Left lung (tissue), 10 donors: ENCODE results near the gene POLR2F. TPM values are rescaled to one million over a fixed set of nuclear protein-coding genes. Genes with fewer than 3 reads are reported as not detected.
A peak's percentile ranks its signal among the peaks of the same experiment; 100 is the strongest.

Experiments
- ATAC-seq: fragments of 200-7000 bp; cut with Tn5 transposase; one replicate; pipeline ENCODE4 v1.9.1; 2020; ENCODE audit warnings: moderate library complexity
- DNase-seq, 4 donors: peaks; one replicate each; pipeline ENCODE4 v3.0.0-alpha.2; 2013 to 2020
- H3K27ac ChIP-seq, 2 donors: fragments of 200-600 bp; sonication (generic) in 1 of 2; one replicate each; pipeline versions ENCODE4 v1.5.0 to v1.8.0; 2020 to 2021
- H3K27me3 ChIP-seq, 2 donors: fragments of 200-600 bp; sonication (generic) in 1 of 2; one replicate each; pipeline versions ENCODE4 v1.5.0 to v1.8.0; 2020 to 2021
- H3K36me3 ChIP-seq, 2 donors: fragments of 200-600 bp; sonication (generic) in 1 of 2; one replicate each; pipeline versions ENCODE4 v1.5.0 to v1.8.0; 2020 to 2021
- H3K4me1 ChIP-seq, 2 donors: fragments of 200-600 bp; one replicate each; pipeline ENCODE4 v1.8.0; 2021
- H3K4me3 ChIP-seq, 2 donors: fragments of 200-600 bp; sonication (generic) in 1 of 2; one replicate each; pipeline versions ENCODE4 v1.5.0 to v1.8.0; 2020 to 2021; ENCODE audit warnings: mild to moderate bottlenecking in 1 of 2
- H3K9me3 ChIP-seq, 2 donors: fragments of 200-600 bp; sonication (generic) in 1 of 2; one replicate each; pipeline versions ENCODE4 v1.5.0 to v1.8.0; 2020 to 2021
- CTCF ChIP-seq, 2 donors: fragments of 200-600 bp; sonication (generic) in 1 of 2; IDR thresholded peaks; one replicate each; pipeline versions ENCODE4 v1.5.0 to v1.8.0; 2021; ENCODE audit warnings: antibody characterized with exemption in 2 of 2
- intact Hi-C, 2 donors: fragments of 100-400 bp; cut with DNase I; formaldehyde crosslinking; loops; one replicate each; pipeline versions ENCODE4 v1.11.2 to v1.14.2; 2022
- polyA plus RNA-seq, 6 donors: library from polyadenylated mRNA; unstranded; fragments of 120-200 nt; gene quantifications; one replicate each; pipeline ENCODE4 v1.2.1, GENCODE V29; 2013; ENCODE audit not compliant: insufficient read length in 6 of 6
- total RNA-seq, 2 donors: library from RNA; stranded (reverse); fragmentation: NEBNext Ultra II Directional; extraction: Animal tissue kit (Norgen Biotek cat#: 25700); gene quantifications; one replicate each; pipeline ENCODE4 v1.2.1, GENCODE V29; 2021
- donor health status: DM: no; HTN: yes; CAD: no.
- donor health status: DM: no; HTN: no; CAD: no.

POLR2F gene
- total and polyA plus RNA-seq, 8 donors, result 49.2 to 66.0 (median 60.2) TPM

DNA sequence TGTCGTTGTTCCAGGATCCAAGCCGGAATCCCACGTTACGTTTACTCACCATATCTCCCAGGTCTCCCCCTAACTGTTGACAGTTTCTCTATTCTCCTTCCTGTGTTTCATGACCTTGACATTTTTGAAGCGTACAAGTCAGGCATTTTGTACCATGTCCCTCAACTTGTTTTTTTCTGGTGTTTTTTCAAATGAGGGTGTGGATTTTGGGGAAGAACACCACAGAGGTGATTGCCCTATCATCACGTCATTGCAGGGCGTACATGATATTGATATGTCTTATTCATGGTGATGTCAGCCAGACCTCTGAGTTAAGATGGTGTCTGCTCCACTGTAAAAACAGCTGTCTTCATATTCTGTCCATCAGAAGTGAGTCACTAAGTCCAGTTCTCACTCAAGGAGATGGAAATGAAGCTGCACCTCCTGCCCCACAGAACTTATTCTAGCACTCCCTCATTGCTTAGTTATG, 59.1 kb downstream of the POLR2F start:
- H3K27me3 ChIP-seq, result no peaks in the 10 kb centered on the region
- no peaks in the 10 kb centered on the region for H3K36me3 ChIP-seq
- no peaks in the 10 kb centered on the region for H3K9me3 ChIP-seq
- peaks cover 7 to 11% of the 10 kb centered on the region in 2 donors for H3K4me1 ChIP-seq
- intact Hi-C loops, result no loop called here
- H3K4me3 ChIP-seq, result no peak overlapping the region
- no peak for TF ChIP-seq CTCF (IDR thresholded peaks at IDR 0.05)
- no peak for DNase-seq
- ATAC-seq, result no peak
- no peak overlapping the region for H3K27ac ChIP-seq

DNA sequence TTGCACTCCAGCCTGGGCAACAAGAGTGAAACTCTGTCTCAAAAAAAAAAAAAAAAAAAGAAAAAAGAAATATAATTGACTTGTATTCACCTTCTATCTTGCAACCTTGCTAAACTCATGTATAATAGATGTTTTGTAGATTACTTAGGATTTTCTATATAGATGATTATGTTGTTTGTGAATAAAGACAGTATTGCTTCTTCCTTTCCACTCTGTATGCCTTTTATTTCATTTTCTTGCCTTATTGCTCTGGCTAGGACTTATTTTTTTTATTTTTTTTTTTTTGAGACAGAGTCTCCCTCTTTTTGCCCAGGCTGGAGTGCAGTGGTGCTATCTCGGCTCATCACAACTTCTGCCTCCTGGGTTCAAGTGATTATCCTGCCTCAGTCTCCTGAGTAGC, 60.6 kb downstream of the POLR2F start:
- Histone ChIP-seq H3K27me3 (no peaks in the 10 kb centered on the region), H3K4me1 (peaks cover 7 to 14% of the 10 kb centered on the region in 2 donors), H3K27ac (no peak overlapping the region), H3K9me3 (no peaks in the 10 kb centered on the region), H3K36me3 (no peaks in the 10 kb centered on the region), H3K4me3 (no peak overlapping the region)
- ATAC-seq, result no peak
- no peak for TF ChIP-seq CTCF (IDR thresholded peaks at IDR 0.05)
- DNase-seq, result no peak
- intact Hi-C loops, result no loop called here

- Histone ChIP-seq H3K27me3 (no peaks in the 10 kb centered on the region), H3K36me3 (no peaks in the 10 kb centered on the region), H3K9me3 (no peaks in the 10 kb centered on the region), H3K4me3 (no peak overlapping the region), H3K27ac (peak overlapping the region; percentile 42 to 60), H3K4me1 (peaks cover 7 to 14% of the 10 kb centered on the region in 2 donors)
- no peak for TF ChIP-seq CTCF (IDR thresholded peaks at IDR 0.05)
- DNase-seq (peak in 2 of 4 donors; percentile 42 to 76), ATAC-seq (peak; percentile 47)
- intact Hi-C loops, result no loop called here
These were observed 63.0 kb downstream of the POLR2F start for GRCh38 chr22:38016182-38017151.

DNA sequence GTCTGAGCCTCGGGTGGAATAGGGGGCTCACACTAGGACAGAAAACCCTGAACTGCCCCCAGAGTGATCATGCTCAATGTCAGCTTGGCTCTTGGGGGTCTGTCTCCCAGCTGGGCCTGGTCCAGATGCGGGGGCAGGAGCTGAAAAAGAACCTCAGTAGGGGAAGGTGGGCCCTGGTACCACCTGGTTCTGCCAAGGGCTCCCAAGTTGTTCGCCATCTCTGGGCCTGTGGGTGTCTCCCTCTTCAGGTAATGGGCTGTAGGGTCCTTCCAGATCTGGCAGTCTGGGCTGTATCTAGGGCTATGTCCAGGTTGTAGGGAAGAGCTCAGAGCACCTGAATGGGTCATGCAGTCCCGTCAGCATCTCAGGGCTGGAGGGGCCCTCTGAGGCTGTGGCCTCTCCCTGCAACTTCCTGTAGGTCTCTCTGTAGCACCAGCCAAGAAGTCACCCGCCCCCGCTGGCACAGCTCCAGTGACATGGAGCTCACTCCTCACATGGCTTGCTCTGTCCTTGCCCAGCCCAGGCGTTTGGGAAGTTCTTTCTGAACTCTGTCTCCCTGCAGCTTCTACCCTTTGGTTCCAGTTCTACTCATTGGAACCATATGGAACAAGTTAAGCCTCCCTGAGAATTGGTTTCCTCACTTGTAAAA, 63.9 kb downstream of the POLR2F start:
- H3K4me1 ChIP-seq, result peaks cover 7 to 14% of the 10 kb centered on the region in 2 donors
- DNase-seq, result peak in 3 of 4 donors; percentile 12 to 86 (median 69)
- intact Hi-C loops, result no loop called here
- ATAC-seq, result peak; percentile 74
- no peak overlapping the region for H3K4me3 ChIP-seq
- peak overlapping the region; percentile 42 to 60 for H3K27ac ChIP-seq
- TF ChIP-seq CTCF (IDR thresholded peaks at IDR 0.05), result no peak
- no peaks in the 10 kb centered on the region for H3K27me3 ChIP-seq
- no peaks in the 10 kb centered on the region for H3K36me3 ChIP-seq
- no peaks in the 10 kb centered on the region for H3K9me3 ChIP-seq
